Mesendoderm (in vitro differentiated cells): ENCODE results near the gene SEPTIN7.
A peak's percentile ranks its signal among the peaks of the same experiment; 100 is the strongest.

Source experiments
- DNase-seq: peaks from one replicate; pipeline ENCODE4 v3.0.0; 2013
- H2AK5ac ChIP-seq: 2 replicates; pipeline ENCODE4 v1.6.1; 2013; ENCODE audit warnings: low read length, inconsistent platforms
- H2BK120ac ChIP-seq: 2 replicates; pipeline ENCODE4 v1.6.1; 2013; ENCODE audit warnings: low read depth, mild to moderate bottlenecking, low read length, moderate library complexity, mixed read lengths
- H2BK15ac ChIP-seq: replicated peaks from 2 replicates; pipeline ENCODE4 v1.6.1; 2013; ENCODE audit warnings: low read depth, mild to moderate bottlenecking, moderate library complexity
- H2BK5ac ChIP-seq: 2 replicates; pipeline ENCODE4 v1.6.1; 2013; ENCODE audit warnings: low read length, inconsistent platforms
- H3K18ac ChIP-seq: 2 replicates; pipeline ENCODE4 v1.6.1; 2013; ENCODE audit warnings: mild to moderate bottlenecking, low read length, mixed read lengths
- H3K23ac ChIP-seq: one replicate; pipeline ENCODE4 v1.6.1; 2013; ENCODE audit warnings: low read length
- H3K27ac ChIP-seq: 2 replicates; pipeline ENCODE4 v1.5.1; 2013; ENCODE audit warnings: low read depth, mild to moderate bottlenecking, inconsistent platforms, low read length, moderate library complexity
- H3K27me3 ChIP-seq: 2 replicates; pipeline ENCODE4 v1.6.1; 2013; ENCODE audit warnings: low read length, control low read depth, mild to moderate bottlenecking, inconsistent platforms; ENCODE audit not compliant: insufficient read depth, poor library complexity
- H3K36me3 ChIP-seq: 2 replicates; pipeline ENCODE4 v1.6.1; 2013; ENCODE audit warnings: low read length, inconsistent platforms; ENCODE audit not compliant: control insufficient read depth, insufficient read depth
- H3K4ac ChIP-seq: one replicate; pipeline ENCODE4 v1.6.1; 2013; ENCODE audit warnings: low read depth, mild to moderate bottlenecking, low read length, moderate library complexity
- H3K4me1 ChIP-seq: 2 replicates; pipeline ENCODE4 v1.6.1; 2013; ENCODE audit warnings: low read depth, low read length, inconsistent platforms; ENCODE audit not compliant: control insufficient read depth
- H3K4me2 ChIP-seq: 2 replicates; pipeline ENCODE4 v1.6.1; 2013; ENCODE audit warnings: low read length
- H3K4me3 ChIP-seq: 2 replicates; pipeline ENCODE4 v1.5.1; 2013; ENCODE audit warnings: mild to moderate bottlenecking, low read length
- H3K56ac ChIP-seq: one replicate; pipeline ENCODE4 v1.6.1; 2013; ENCODE audit warnings: low read length
- H3K79me1 ChIP-seq: 2 replicates; pipeline ENCODE4 v1.6.1; 2013; ENCODE audit warnings: low read length, inconsistent platforms
- H3K79me2 ChIP-seq: 2 replicates; pipeline ENCODE4 v1.6.1; 2013; ENCODE audit warnings: mild to moderate bottlenecking, low read length; ENCODE audit not compliant: control insufficient read depth, insufficient read depth
- H3K9ac ChIP-seq: 2 replicates; pipeline ENCODE4 v1.6.1; 2013; ENCODE audit warnings: low read length, inconsistent platforms
- H4K5ac ChIP-seq: one replicate; pipeline ENCODE4 v1.6.1; 2013; ENCODE audit warnings: low read length
- H4K8ac ChIP-seq: one replicate; pipeline ENCODE4 v1.6.1; 2013; ENCODE audit warnings: low read depth, mild to moderate bottlenecking, control low read depth, low read length, moderate library complexity
- WGBS: extraction: QIAGEN DNeasy Blood & Tissue Kit; methylation state at CpG from one replicate; pipeline ENCODE4 v1.1.7; 2013; ENCODE audit warnings: low lambda C conversion rate, missing lambda C conversion rate; ENCODE audit not compliant: insufficient coverage; ENCODE audit errors: extremely low coverage; 5-methylcytosine and 5-hydroxymethylcytosine counted together

The SEPTIN7 gene

GRCh38 chr7:35780070-35780469, 20.8 kb upstream of the SEPTIN7 start:
- Histone ChIP-seq H2AK5ac (no peak overlapping the region), H3K4me1 (no peaks in the 10 kb centered on the region), H4K5ac (no peak overlapping the region), H3K56ac (no peak overlapping the region), H2BK15ac (no peak overlapping the region), H3K27ac (no peak overlapping the region), H3K27me3 (no peaks in the 10 kb centered on the region), H3K4ac (no peak overlapping the region), H3K4me2 (no peak overlapping the region), H2BK5ac (no peak overlapping the region), H3K18ac (peak overlapping the region; percentile 22), H3K23ac (no peak overlapping the region), H3K4me3 (no peak overlapping the region), H4K8ac (no peak overlapping the region), H3K79me1 (no peaks in the 10 kb centered on the region), H2BK120ac (no peak overlapping the region), H3K36me3 (no peaks in the 10 kb centered on the region), H3K79me2 (no peaks in the 10 kb centered on the region), H3K9ac (no peak overlapping the region)
- DNase-seq: no peak
- no CpG with 5 or more reads among the region's 1 CpG for WGBS

- no peak for DNase-seq
- no peak overlapping the region for H3K27ac ChIP-seq
- H3K4me3 ChIP-seq: no peak overlapping the region
- no peak overlapping the region for H3K56ac ChIP-seq
- H3K23ac ChIP-seq: no peak overlapping the region
- no peaks in the 10 kb centered on the region for H3K4me1 ChIP-seq
- no peak overlapping the region for H3K9ac ChIP-seq
- H3K4me2 ChIP-seq: no peak overlapping the region
- H2BK5ac ChIP-seq: no peak overlapping the region
- no peaks in the 10 kb centered on the region for H3K79me2 ChIP-seq
- no peak overlapping the region for H4K8ac ChIP-seq
- H3K36me3 ChIP-seq: no peaks in the 10 kb centered on the region
- H3K27me3 ChIP-seq: no peaks in the 10 kb centered on the region
- no peak overlapping the region for H3K18ac ChIP-seq
- H2BK15ac ChIP-seq: no peak overlapping the region
- no peak overlapping the region for H2AK5ac ChIP-seq
- no peak overlapping the region for H4K5ac ChIP-seq
- H3K79me1 ChIP-seq: no peaks in the 10 kb centered on the region
- H2BK120ac ChIP-seq: no peak overlapping the region
- no CpG with 5 or more reads among the region's 3 CpGs for WGBS
- no peak overlapping the region for H3K4ac ChIP-seq
Measured at GRCh38 chr7:35781200-35781701, 19.6 kb upstream of the SEPTIN7 start.

- Histone ChIP-seq H3K27me3 (no peaks in the 10 kb centered on the region), H3K4me1 (no peaks in the 10 kb centered on the region), H2BK15ac (no peak overlapping the region), H3K4me3 (no peak overlapping the region), H3K79me1 (no peaks in the 10 kb centered on the region), H3K56ac (no peak overlapping the region), H3K36me3 (no peaks in the 10 kb centered on the region), H3K18ac (no peak overlapping the region), H3K27ac (no peak overlapping the region), H3K9ac (no peak overlapping the region), H4K8ac (no peak overlapping the region), H3K4ac (no peak overlapping the region), H4K5ac (no peak overlapping the region), H2AK5ac (no peak overlapping the region), H2BK5ac (no peak overlapping the region), H3K79me2 (no peaks in the 10 kb centered on the region), H3K23ac (no peak overlapping the region), H3K4me2 (no peak overlapping the region), H2BK120ac (no peak overlapping the region)
- no peak for DNase-seq
- no CpG with 5 or more reads among the region's 9 CpGs for WGBS
Measured at GRCh38 chr7:35781767-35782515, 18.9 kb upstream of the SEPTIN7 start.

- no peak overlapping the region for H3K18ac ChIP-seq
- whole genome bisulfite sequencing: no CpG with 5 or more reads among the region's 3 CpGs
- H3K36me3 ChIP-seq: no peaks in the 10 kb centered on the region
- no peak overlapping the region for H2AK5ac ChIP-seq
- H3K79me1 ChIP-seq: no peaks in the 10 kb centered on the region
- no peak overlapping the region for H2BK15ac ChIP-seq
- no peak overlapping the region for H3K4me3 ChIP-seq
- no peak for DNase-seq
- no peak overlapping the region for H3K56ac ChIP-seq
- H3K79me2 ChIP-seq: no peaks in the 10 kb centered on the region
- no peak overlapping the region for H3K4ac ChIP-seq
- no peak overlapping the region for H3K23ac ChIP-seq
- no peaks in the 10 kb centered on the region for H3K4me1 ChIP-seq
- no peak overlapping the region for H2BK120ac ChIP-seq
- H4K8ac ChIP-seq: no peak overlapping the region
- no peak overlapping the region for H2BK5ac ChIP-seq
- H4K5ac ChIP-seq: no peak overlapping the region
- no peaks in the 10 kb centered on the region for H3K27me3 ChIP-seq
- H3K9ac ChIP-seq: no peak overlapping the region
- no peak overlapping the region for H3K27ac ChIP-seq
- H3K4me2 ChIP-seq: no peak overlapping the region
Measured at GRCh38 chr7:35784332-35784731, 16.5 kb upstream of the SEPTIN7 start.

- no peak overlapping the region for H2BK5ac ChIP-seq
- H3K79me2 ChIP-seq: no peaks in the 10 kb centered on the region
- H3K23ac ChIP-seq: no peak overlapping the region
- H3K4me1 ChIP-seq: no peaks in the 10 kb centered on the region
- no CpG with 5 or more reads among the region's 2 CpGs for WGBS
- no peak overlapping the region for H3K4me2 ChIP-seq
- no peaks in the 10 kb centered on the region for H3K36me3 ChIP-seq
- no peak overlapping the region for H2BK15ac ChIP-seq
- no peak overlapping the region for H3K56ac ChIP-seq
- peak; percentile 72 for DNase-seq
- no peak overlapping the region for H2AK5ac ChIP-seq
- no peak overlapping the region for H3K4ac ChIP-seq
- H3K27me3 ChIP-seq: no peaks in the 10 kb centered on the region
- no peak overlapping the region for H3K18ac ChIP-seq
- H4K5ac ChIP-seq: no peak overlapping the region
- no peak overlapping the region for H3K4me3 ChIP-seq
- H3K27ac ChIP-seq: no peak overlapping the region
- H3K79me1 ChIP-seq: no peaks in the 10 kb centered on the region
- H2BK120ac ChIP-seq: no peak overlapping the region
- no peak overlapping the region for H4K8ac ChIP-seq
- H3K9ac ChIP-seq: no peak overlapping the region
Measured at GRCh38 chr7:35785250-35785649, 15.6 kb upstream of the SEPTIN7 start.

- H3K4me2 ChIP-seq: no peak overlapping the region
- no peak overlapping the region for H2BK5ac ChIP-seq
- H2BK120ac ChIP-seq: no peak overlapping the region
- H3K36me3 ChIP-seq: no peaks in the 10 kb centered on the region
- H2BK15ac ChIP-seq: no peak overlapping the region
- no peaks in the 10 kb centered on the region for H3K79me2 ChIP-seq
- H3K4me3 ChIP-seq: no peak overlapping the region
- no peak overlapping the region for H3K23ac ChIP-seq
- DNase-seq: peak; percentile 90
- H2AK5ac ChIP-seq: no peak overlapping the region
- H3K27ac ChIP-seq: no peak overlapping the region
- H3K56ac ChIP-seq: no peak overlapping the region
- no peak overlapping the region for H4K5ac ChIP-seq
- no peak overlapping the region for H3K9ac ChIP-seq
- no peaks in the 10 kb centered on the region for H3K27me3 ChIP-seq
- H4K8ac ChIP-seq: no peak overlapping the region
- no peak overlapping the region for H3K4ac ChIP-seq
- no peaks in the 10 kb centered on the region for H3K79me1 ChIP-seq
- no CpG with 5 or more reads among the region's 2 CpGs for WGBS
- H3K4me1 ChIP-seq: no peaks in the 10 kb centered on the region
- H3K18ac ChIP-seq: no peak overlapping the region
Measured at GRCh38 chr7:35787925-35788324, 12.9 kb upstream of the SEPTIN7 start.
